DMS153 treated with DMSO at 0.1 percent for 48 hours (cell line): ENCODE results near the gene PMPCA.
"Not testable (repeated sequence)": the region's sequence is repeated elsewhere in the genome, so short reads cannot be mapped to it uniquely, and the experiment has no call there.

Source experiments
- DNase-seq: peaks from one replicate; lab custom pipeline; 2025; ENCODE audit not compliant: unreplicated experiment; lab: John Stamatoyannopoulos, UW

Gene PMPCA

DNA sequence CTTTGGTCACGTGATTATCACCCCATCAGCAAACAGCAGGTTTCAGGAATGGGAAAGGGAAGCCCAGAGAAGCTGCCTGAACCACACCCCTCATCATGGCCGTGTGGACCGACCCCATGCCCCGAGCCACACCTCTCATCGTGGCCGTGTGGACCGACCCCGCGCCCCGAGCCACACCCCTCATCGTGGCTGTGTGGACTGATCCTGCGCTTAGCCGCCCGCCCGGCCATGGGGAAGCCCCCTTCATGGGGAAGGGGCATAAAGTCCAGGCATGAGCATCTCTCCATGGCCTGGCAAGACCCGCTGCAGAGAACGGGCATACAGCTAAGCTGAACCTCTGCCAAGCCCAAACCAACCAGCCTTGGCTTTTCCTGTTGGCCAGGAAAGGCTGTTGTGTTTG is 16.9 kb upstream of the PMPCA start:
- DNase-seq, result no peak

DNA sequence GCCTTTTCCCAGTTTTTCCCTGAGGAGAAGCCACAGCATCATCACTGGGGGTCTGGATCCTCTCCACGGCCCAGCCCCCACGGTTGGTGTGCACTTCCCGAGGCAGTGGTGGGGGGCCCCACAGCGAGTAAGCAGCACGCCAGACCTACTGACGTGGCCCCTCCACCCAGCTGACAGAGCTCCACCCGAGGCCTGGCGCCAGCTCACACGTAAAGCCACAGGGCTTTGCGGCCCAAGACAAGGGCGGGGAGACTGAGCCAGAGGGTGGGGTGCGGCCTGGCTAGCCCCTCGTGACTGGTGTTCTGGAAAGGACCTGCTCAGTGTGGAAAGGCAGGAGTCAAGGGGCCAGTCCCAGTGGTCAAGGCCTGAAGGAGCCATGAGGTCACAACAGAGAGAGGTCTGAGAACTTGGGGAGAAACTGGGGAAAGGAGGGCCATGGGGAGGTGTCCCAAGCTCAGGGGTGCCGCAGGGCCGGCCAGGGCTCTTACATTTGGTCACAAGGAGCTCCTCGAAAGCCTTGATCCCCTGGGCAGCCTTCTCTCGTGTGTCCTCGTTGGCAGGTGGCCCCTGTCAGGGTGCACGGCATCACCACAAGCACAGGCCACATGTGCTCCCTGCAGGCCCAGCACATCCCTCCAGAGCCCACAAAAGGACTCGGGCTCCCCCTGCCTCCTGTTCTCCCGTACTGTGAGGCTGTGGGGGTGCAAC is 16.0 kb upstream of the PMPCA start:
- DNase-seq, result no peak

DNA sequence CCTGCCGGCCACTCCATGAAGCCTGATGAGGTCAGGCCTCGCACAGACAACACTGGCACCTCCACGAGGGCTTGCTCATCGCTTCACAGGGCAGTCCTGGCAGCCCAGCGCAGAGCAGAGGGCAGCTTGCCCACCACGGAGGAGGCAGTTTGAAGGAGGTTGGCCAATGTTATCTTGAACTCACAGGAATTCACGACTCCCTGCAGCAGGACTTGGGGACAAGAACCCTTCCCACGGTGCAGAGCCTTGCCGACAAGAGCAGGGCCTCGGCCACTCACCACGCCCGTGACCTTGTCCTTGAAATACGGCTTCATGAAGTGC is 15.5 kb upstream of the PMPCA start:
- no peak for DNase-seq

DNA sequence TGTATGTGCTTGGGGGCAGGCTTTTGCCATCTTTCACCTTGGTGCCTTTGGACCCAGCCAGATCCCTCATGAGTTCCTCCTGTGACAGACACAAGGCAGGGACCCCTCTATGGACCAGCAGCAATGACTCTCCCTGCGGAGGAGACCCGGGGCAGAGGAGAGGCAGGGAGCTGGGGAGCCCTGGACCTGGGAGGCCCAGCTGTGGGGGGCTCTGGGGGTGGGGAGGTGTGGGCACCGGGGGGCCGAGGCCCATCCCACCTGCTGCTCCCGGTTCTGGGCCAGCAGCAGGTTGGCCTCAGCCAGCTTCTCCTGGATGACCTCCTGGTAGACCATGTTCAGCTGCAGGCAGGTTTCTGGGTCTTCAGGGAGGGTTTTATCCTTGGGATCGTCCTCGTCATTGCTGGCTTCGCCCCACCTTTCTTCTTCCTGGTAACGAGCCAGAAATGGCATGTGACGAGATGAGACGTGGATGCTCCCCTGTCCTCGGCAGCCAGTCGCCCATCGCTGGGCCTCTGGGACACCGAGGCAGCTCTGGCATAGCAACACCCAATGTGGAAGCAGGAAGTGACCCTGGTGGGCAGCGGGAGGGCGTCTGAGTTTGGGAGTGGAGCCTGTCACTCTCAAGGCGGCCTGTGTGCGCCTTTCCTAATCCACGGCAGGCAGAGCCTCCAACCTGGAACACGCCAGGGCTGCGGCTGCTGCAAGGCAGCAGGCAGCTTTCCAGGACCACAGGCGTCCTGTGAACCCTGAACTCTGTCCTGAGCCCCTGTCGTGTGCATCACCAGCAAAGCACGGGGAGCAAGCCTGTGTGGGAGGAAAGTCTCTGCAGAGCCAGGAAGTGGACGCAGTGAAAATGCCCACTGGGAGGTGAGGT is 14.9 kb upstream of the PMPCA start:
- no peak for DNase-seq

DNA sequence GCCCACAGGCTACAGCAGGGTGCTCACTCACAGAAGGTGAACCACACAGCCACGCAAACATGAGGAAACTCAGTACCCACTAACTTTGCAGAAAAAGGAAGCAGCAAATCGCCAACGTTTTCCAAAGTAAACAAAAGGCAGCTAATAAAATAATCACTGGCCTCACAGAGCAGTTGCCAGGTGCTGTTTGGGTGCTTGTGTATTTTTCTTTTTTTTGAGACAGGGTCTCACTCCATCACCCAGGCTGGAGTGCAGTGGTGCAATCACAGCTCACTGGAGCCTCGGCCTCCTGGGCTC is 14.3 kb upstream of the PMPCA start:
- no peak for DNase-seq

DNA sequence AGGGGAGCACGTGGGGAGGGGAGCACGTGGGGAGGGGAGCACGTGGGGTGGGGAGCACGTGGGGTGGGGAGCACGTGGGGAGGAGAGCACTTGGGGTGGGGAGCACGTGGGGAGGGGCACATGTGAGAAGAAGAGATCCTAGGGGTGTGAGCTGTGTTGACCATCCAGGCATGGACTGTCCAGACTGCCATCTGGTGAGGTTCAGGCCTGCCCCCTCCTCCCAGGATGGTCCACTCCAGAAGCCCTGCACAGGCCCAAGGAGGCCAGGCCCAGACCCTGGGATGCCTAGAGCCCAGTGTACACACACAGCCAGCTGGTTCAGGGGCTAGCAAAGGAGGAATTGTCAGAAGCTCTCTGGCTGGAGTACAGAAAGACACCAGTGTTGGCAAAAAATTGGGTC is 12.8 kb upstream of the PMPCA start:
- no peak for DNase-seq

DNA sequence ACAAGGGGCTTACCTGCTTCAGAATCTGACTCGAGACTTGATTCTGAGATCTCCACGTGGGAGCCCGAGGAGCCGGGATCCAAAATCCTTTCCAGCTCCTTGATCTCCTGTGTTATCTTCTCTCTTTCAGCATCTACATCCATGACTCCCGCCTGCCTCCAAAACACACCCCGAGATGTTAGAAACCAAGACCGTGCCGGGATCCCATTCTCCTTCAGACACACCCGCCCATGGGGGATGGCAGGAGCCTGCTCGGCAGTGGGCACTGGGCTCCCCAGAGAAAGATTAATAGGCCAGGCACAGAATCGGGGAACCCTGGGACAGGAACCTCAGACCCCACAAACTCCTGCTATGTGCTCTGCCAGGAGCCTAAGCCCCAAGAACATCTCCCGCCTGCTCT is 12.2 kb upstream of the PMPCA start:
- no peak for DNase-seq

DNA sequence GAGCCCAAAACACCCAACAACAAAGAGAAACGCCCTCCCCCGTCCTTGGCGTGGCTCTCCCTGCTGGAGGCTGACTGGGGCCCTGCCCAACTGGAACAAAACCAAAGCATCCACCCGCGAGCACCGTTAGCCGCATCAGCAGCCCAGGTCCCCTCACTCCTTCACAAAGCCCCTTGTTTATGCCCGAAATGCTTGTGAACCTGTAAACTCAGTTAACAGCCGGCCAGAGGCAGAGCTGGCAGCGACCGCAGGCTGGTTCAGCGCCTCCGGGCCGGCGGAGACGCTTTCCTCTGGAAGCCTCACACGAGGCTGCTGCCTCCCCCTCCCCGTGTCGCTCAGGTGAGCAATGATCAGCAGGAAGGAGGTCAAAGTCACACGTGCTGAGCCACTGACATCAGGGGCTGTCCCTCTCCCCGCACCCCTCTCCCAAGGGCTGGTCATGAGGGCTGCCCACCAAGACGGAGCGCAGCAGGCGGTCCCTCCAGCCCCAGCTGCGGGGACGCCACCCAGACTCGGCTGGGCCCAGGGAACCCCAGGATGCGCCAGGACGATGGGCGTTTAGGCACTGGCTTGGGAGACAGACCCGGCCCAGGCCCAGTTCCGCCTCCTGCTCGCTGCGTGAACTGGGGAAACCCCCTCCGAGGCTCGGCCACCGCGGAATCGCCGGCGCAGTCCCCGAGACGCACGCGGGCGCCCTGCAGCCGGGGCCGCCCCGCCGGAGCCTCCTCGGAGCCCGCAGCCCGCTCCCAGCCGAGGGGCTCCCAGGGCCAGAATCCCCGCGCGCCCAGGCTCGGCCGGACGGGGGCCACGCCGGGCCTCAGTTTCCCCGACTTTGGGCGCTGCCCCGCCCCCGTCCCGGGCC is 11.1 kb upstream of the PMPCA start:
- DNase-seq, result no peak

DNA sequence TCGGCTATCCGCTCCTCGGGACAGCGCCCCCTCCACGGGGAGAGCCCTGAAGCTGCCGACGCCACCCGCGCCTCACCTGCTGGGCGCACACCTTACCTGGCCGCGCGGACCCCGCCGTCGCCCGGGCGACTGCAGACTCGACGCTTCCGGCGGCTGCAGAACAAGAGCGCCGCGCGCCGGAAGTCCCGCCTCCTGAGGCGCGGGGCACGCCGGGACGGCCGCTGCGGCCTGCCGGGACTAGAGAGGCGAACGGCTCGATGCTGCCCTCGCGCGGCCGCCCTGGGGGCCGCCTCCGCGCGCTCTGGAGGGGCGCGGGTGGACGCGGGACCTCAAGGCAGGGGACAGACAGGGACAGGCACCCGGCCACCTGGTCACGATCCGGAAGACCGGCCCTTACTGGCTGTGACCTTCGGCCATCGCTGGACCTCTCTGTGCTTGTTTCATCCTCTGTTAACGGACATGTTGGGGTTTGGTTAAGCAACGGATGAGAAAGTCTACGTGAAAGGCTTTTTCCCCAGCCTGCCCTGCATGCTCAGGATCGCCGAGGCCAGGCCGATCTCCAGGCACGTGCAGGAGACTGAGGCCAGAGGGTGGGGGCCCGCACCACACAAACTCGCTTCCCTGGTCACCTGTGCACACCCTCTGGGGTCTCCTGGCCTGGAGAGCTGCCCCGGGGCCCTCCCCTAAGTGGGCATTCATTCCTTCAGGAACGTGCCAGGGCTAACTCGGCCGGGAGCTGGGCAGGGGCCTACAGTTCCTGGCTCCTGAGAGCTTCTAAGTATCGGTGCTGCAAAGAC is 10.2 kb upstream of the PMPCA start, which contains the start of gene SNAPC4:
Gene SNAPC4, minus strand, starts transcription at position 133 of the 797 bp plus-strand sequence. CDS start 1,742 bp downstream, outside the sequence.
- peak; percentile 77 for DNase-seq

DNA sequence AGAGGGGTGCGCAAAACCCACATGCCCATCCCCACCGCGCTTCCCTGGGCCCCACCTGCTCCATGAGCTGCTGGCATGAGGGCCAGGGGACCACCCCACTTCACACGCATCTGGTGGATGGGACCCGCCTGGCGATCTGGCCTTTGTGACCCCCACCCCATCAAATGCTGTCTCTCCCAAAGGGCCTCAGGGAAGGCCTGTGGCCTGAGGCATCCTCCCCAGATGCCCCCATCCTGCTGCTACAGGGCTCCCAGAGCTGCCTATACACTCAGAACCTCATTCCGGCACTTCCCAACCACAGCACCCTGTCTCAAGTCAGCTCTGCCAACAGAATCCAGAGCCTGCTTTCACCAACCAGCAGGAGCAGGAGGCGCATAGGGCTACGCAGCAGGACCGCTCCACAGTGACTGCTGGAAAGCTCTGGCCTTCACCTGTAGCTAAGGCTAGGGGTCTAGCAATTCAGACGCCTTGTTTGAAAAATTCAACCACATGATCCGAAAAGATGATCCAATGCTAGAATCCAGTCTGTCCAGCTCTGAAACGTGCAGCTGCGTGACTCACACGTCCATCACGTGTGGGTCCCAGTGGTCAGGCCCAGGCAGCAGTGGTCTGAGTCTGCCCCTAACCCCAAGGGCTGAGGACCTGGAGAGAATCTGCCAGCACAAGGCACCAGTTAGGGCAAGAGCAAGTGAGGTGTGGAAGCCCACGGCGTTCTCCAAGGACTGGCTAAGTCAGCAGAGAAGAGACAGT is 9.1 kb upstream of the PMPCA start:
- no peak for DNase-seq

DNA sequence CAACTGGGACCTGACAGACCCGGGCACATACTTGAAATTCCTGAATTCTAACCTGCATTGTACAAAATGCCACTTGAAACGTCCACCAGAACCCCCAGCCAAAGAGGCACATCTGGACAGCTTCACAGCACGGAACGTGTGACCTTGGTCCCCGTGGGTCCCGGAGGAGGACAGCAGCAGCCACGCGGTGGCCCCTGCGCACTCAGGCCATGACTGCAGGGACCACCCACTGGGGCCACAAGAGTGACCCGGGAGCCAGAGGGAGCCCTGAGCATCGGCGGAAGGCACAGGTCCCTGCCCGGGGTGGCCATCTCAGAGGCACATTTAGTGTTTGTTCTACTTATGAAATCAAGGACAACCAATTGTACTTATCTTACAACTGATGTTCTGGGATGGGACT is 8.4 kb upstream of the PMPCA start:
- no peak for DNase-seq

DNA sequence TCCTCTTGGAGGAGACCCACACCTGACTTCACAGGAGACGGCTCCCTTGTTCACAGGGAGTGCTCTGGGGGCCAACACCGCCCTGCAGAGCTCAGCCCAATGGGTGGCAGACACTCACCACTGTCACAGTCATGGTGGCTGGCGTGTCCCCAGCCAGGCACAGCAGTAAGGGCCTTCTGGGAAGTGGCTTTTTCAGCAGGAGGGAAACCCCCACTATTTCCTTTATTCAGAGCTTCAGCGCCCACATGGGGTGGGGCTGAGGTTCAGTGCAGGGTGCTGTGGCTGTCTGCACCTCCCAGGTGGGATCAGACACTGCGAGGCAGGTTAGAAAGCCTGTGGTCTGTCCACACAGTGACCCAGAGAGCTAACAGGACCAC is 6.9 kb upstream of the PMPCA start:
- DNase-seq, result no peak

DNA sequence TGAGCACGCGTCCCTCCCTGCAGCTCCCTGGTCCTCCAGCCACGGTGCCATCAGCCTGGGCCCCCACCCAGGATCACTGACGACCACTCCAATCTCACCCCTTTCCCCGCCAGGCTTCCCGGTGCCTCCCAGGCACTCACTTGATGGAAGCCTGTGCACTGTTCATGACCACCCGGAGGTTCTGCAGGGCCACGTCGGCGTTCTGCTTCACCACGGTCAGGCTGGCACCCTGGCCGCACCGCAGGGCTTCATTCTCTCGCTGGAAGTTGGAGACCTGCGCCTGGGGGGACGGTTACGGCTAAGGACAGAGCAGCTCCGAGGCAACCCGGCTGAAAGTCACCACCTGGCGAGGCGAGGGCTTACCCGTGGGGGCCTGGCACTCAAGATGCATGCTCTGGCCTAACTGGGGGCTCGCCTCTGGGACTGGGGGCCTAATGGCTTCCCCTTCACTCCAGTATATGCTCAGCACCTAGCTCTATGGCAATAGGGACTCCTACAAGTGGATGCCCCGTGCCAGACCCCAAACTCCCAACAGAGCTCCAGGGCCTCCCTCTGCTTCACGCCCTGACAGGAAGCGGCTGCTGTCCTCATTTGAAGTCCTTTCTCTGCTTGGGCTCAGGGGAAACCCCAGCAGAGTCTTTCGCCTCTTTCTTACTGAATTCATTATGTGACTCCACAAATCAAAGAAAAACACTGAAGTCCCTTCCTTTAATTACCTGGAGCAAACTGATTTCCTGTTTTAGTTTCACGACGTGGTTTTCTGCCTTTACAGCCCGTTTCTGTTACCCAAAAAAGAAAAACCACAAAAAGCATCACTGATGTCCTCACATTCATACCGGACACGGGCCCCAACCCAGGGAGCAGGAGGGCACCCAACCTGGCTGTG is 6.3 kb upstream of the PMPCA start:
- DNase-seq, result no peak

DNA sequence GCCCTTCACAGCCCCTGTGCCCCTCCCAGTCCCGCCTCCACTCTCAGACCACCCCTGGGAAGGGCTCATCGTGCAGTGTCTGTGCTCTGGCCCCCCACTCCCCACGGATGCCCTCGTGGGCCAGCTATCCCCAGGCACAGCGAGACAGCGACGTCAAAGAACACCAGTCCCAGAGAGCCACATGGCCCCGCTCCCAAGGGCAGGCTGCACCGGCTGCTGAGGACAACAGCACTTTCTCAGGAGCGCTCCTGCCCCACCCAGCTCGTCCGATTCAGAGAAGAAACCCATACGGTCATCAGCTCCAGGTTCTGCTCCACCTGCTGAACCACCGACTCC is 5.7 kb upstream of the PMPCA start:
- no peak for DNase-seq

DNA sequence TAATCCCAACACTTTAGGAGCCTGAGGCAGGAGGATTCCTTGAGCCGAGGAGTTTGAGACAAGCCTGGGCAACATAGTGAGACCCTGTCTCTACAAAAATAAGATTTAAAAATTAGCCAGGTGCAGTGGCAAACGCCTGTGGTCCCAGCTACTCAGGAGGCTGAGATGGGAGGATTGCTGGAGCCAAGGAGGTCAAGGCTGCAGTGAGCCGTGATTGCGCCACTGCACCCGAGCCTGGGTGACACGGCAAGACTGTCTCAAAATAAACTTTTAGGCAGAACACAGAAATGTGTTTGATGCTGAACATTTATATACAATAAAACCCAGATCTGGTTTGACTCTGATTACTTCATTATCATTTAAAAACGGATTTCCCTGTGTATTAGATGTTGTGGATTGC is 5.0 kb upstream of the PMPCA start:
- DNase-seq, result no peak

DNA sequence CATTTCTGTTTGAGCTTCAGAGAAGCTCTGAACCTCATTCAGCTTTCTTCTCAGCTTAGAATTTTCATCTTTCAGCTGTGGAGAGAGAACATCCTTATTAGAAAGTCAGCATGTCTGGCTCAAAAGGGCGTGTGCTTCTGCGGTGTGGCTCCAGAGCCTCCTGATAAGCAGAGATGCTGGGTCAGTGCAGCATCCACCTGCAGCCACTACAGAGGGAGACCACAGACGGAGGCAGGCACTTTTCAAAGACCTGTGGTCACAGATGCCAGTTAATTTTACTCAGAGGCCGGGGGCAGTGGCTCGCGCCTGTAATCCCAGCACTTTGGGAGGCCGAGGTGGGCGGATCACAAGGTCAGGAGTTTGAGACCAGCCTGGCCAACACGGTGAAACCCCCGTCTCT is 4.6 kb upstream of the PMPCA start:
- not testable (repeated sequence) for DNase-seq

DNA sequence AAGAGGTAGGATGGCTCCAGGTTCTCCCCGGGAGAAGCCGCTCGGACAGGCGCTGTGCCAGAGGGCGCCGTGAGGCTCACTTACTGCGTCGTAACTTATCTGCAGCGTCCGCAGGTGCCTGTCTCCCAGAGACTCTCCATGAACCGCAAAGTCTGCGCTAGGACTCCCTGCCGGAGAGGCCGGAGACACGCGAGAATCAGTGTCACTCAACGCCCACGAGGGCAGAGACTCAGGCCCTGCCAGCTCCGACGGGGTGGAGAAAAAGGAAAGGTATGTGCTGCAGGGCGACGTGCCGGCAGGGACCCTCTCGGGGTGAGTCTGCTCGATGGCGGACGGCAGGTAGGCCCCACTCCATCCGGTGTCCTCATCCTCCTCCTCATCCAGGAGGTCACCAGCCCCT is 3.4 kb upstream of the PMPCA start:
- not testable (repeated sequence) for DNase-seq

DNA sequence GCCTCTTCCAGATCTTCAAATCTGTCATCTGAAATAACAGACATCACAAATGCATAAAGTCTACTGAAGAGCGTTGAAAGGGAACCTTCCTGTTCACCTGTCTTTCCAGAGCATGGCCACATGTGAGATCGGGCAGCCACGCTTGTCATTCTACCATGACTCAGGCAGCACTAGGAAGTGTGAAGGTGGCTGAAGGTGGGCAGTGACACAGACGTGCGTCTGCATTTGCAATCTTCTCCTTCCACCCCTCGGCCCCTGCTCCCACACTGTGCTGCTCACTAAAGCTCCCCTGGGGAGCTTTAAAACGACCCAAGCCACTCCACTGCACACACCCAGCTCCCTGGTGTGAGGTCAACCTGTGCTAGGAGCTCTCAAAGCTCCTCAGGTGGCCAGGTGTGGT is 2.5 kb upstream of the PMPCA start:
- no peak for DNase-seq
